GM12878 (cell line): Measurements from ENCODE around the gene RPE65. TPM values are rescaled to one million over a fixed set of nuclear protein-coding genes. Genes with fewer than 3 reads are reported as not detected.

Experiments used
- ATAC-seq: fragments of 200-7000 bp; cut with Tn5 transposase; 3 replicates; pipeline ENCODE4 v1.9.1; 2020; ENCODE audit warnings: mild to moderate bottlenecking, moderate library complexity
- BruUV-seq: library from RNA; stranded (reverse); fragments of 400-500 nt; replicated peaks from 2 replicates; lab custom pipeline; 2021; lab: Mats Ljungman, UMichigan
- CTCF ChIA-PET: fragments of 300-600 bp; sonication (Branson Sonifier 250); formaldehyde crosslinking; extraction: SDS; loops from one replicate; lab custom pipeline; 2021; ENCODE audit warnings: inconsistent platforms; lab: Yijun Ruan, JAX
- POLR2A ChIA-PET: fragments of 350-600 bp; formaldehyde crosslinking; extraction: SDS; loops from one replicate; lab custom pipeline; 2021; ENCODE audit warnings: inconsistent platforms; lab: Charles Lee
- RAD21 ChIA-PET: fragments of 300-600 bp; sonication (Branson Sonifier 250); formaldehyde crosslinking; loops from one replicate; lab custom pipeline; 2023; ENCODE audit warnings: antibody characterized with exemption; ENCODE audit not compliant: unreplicated experiment; lab: Charles Lee
- SMC1A ChIA-PET: fragments of 300-600 bp; sonication (Branson Sonifier 250); formaldehyde crosslinking; loops from one replicate; lab custom pipeline; 2023; ENCODE audit not compliant: unreplicated experiment, uncharacterized antibody; lab: Charles Lee
- DNase-seq: peaks from one replicate; pipeline ENCODE4 v3.0.0-alpha.2; 2011; ENCODE audit warnings: low read depth, low spot score
- FAIRE-seq: peaks from 3 replicates; lab custom pipeline; 2011; peaks lifted over from hg19 to GRCh38; lab: Jason Lieb, UNC
- H2AFZ ChIP-seq: 2 replicates; pipeline ENCODE4 v1.6.0; 2011; ENCODE audit warnings: low read depth, low read length, control low read depth; ENCODE audit not compliant: control insufficient read depth
- H3K27ac ChIP-seq: 2 replicates; pipeline ENCODE4 v1.5.1; 2011; ENCODE audit warnings: control low read depth; ENCODE audit not compliant: control insufficient read depth, insufficient read depth
- H3K27me3 ChIP-seq, 2 experiments: replicated peaks in 1 of 2; 2 replicates each; pipeline versions ENCODE4 v1.6.0 to v1.6.1; 2011; ENCODE audit warnings: low read length in 1 of 2; ENCODE audit not compliant: control insufficient read depth in 2 of 2, insufficient read depth in 2 of 2
- H3K36me3 ChIP-seq, 2 experiments: 2 replicates each; pipeline ENCODE4 v1.5.1; 2011; ENCODE audit warnings: low read length in 1 of 2; ENCODE audit not compliant: control insufficient read depth in 2 of 2, insufficient read depth in 2 of 2
- H3K4me1 ChIP-seq: 2 replicates; pipeline ENCODE4 v1.6.1; 2011; ENCODE audit warnings: mild to moderate bottlenecking, low read length, moderate library complexity, mixed read lengths; ENCODE audit not compliant: control insufficient read depth, insufficient read depth
- H3K4me2 ChIP-seq: 2 replicates; pipeline ENCODE4 v1.6.0; 2011; ENCODE audit warnings: control low read depth; ENCODE audit not compliant: control insufficient read depth, insufficient read depth
- H3K4me3 ChIP-seq: fragments of 200-600 bp; sonication (generic); 2 replicates; pipeline ENCODE4 v1.5.1; 2016
- H3K79me2 ChIP-seq: 2 replicates; pipeline ENCODE4 v1.6.0; 2011; ENCODE audit warnings: low read length; ENCODE audit not compliant: control insufficient read depth, insufficient read depth
- H3K9ac ChIP-seq: 2 replicates; pipeline ENCODE4 v1.8.0; 2011; ENCODE audit warnings: low read length, control low read depth, mixed read lengths; ENCODE audit not compliant: control insufficient read depth, insufficient read depth
- H3K9me3 ChIP-seq: replicated peaks from 3 replicates; pipeline ENCODE4 v1.5.1; 2011; ENCODE audit warnings: mild to moderate bottlenecking, low read length; ENCODE audit not compliant: control insufficient read depth, insufficient read depth
- H4K20me1 ChIP-seq: 2 replicates; pipeline ENCODE4 v1.6.0; 2011; ENCODE audit not compliant: control insufficient read depth, insufficient read depth
- EP300 ChIP-seq, 2 experiments: fragments of 150-350 bp in 1 of 2; IDR thresholded peaks; 2 replicates each; pipeline ENCODE4 v1.6.1; 2011 to 2012; ENCODE audit warnings: low read depth in 2 of 2, low read length in 2 of 2, borderline replicate concordance in 1 of 2, improper control_type of control experiment in 1 of 2, inconsistent platforms in 1 of 2; ENCODE audit not compliant: control insufficient read depth in 1 of 2
- MYB ChIP-seq: fragments of 150-350 bp; IDR thresholded peaks from 2 replicates; pipeline ENCODE4 v1.6.1; 2014; ENCODE audit warnings: mild to moderate bottlenecking, low read depth, low read length, borderline replicate concordance
- WGBS: methylation state at CpG from one replicate; pipeline ENCODE4 v1.1.6; 2016; ENCODE audit warnings: low lambda C conversion rate; ENCODE audit not compliant: insufficient replicate concordance, insufficient coverage; ENCODE audit errors: missing lambda C conversion rate; 5-methylcytosine and 5-hydroxymethylcytosine counted together
- in situ Hi-C: fragments of 300-500 bp; cut with MboI; formaldehyde crosslinking; loops from 9 replicates; pipeline ENCODE4 v1.14.3; 2018; ENCODE audit warnings: mixed read lengths
- intact Hi-C: fragments of 100-400 bp; cut with micrococcal nuclease; formaldehyde crosslinking; loops from one replicate; pipeline ENCODE4 v1.14.2; 2022; ENCODE audit not compliant: unreplicated experiment
- polyA plus RNA-seq, 11 experiments: library from polyadenylated mRNA; depleted of rRNA in 4 of 11; unstranded in 6 of 11; stranded (reverse) in 5 of 11; fragments of >200 nt; fragmentation: Nextera tagmentation in 4 of 11; fragmentation: Illumina TruSeq in 1 of 11; extraction: Ambion mirVana in 4 of 11; extraction: Trizol in 1 of 11; gene quantifications; 1 replicate in 1 of 11; 2 replicates in 10 of 11; pipeline versions ENCODE4 v1.2.1 to v1.2.3, GENCODE V29; 2011 to 2016; ENCODE audit warnings: inconsistent platforms in 2 of 11, missing spikeins in 2 of 11, low read depth in 1 of 11
- total RNA-seq, 4 experiments: library from RNA; depleted of rRNA in 3 of 4; stranded (reverse); fragments of >200 nt in 3 of 4; fragmentation: Illumina TruSeq in 1 of 4; extraction: Trizol in 1 of 4; gene quantifications; 2 replicates each; pipeline versions ENCODE4 v1.2.1 to v1.2.3, GENCODE V29; 2013 to 2021
- TF ChIP-seq, protein P1 (sequence below): fragments of 450-650 bp; IDR thresholded peaks from 2 replicates; pipeline ENCODE4 v1.6.1; 2017; ENCODE audit warnings: antibody characterized with exemption, mild to moderate bottlenecking, moderate library complexity

Gene RPE65
- total and polyA plus RNA-seq, 10 of the 15 experiments (the other 5 are each of a cell fraction or from before 2014, with no cell fraction given), result not detected

- SMC1A ChIA-PET, result no interaction called here
- CTCF ChIA-PET, result interaction anchor here (0.9 to 2.1 kb wide), 2 partner anchors 264 kb away, joined by 3 to 6 read pairs; no protein-coding TSS in a partner anchor
- no TSS peak for BruUV-seq
Measured at GRCh38 chr1:68384872-68385411, 64.8 kb downstream of the RPE65 start.

More at GRCh38 chr1:68384872-68385411, 64.8 kb downstream of the RPE65 start:
- H4K20me1 ChIP-seq, result no peaks in the 10 kb centered on the region
- intact Hi-C loops (no loop called here), in situ Hi-C loops (no loop called here)
- ATAC-seq (no peak), DNase-seq (no peak), FAIRE-seq (no peak)
- no peak overlapping the region for H3K27ac ChIP-seq
- POLR2A ChIA-PET, result no interaction called here
- no peak overlapping the region for H2AFZ ChIP-seq
- H3K9me3 ChIP-seq, result no peaks in the 10 kb centered on the region
- no peaks in the 10 kb centered on the region for H3K79me2 ChIP-seq
- no peak for TF ChIP-seq MYB
- TF ChIP-seq, protein P1, sequence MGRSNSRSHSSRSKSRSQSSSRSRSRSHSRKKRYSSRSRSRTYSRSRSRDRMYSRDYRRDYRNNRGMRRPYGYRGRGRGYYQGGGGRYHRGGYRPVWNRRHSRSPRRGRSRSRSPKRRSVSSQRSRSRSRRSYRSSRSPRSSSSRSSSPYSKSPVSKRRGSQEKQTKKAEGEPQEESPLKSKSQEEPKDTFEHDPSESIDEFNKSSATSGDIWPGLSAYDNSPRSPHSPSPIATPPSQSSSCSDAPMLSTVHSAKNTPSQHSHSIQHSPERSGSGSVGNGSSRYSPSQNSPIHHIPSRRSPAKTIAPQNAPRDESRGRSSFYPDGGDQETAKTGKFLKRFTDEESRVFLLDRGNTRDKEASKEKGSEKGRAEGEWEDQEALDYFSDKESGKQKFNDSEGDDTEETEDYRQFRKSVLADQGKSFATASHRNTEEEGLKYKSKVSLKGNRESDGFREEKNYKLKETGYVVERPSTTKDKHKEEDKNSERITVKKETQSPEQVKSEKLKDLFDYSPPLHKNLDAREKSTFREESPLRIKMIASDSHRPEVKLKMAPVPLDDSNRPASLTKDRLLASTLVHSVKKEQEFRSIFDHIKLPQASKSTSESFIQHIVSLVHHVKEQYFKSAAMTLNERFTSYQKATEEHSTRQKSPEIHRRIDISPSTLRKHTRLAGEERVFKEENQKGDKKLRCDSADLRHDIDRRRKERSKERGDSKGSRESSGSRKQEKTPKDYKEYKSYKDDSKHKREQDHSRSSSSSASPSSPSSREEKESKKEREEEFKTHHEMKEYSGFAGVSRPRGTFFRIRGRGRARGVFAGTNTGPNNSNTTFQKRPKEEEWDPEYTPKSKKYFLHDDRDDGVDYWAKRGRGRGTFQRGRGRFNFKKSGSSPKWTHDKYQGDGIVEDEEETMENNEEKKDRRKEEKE, result no peak
- no peak for TF ChIP-seq EP300 (IDR thresholded peaks at IDR 0.05; ENCODE audit: borderline replicate concordance in 1 of 2, control insufficient read depth in 1 of 2, low read depth in 2 of 2, low read length in 2 of 2)
- no peak overlapping the region for H3K4me3 ChIP-seq
- RAD21 ChIA-PET, result no interaction called here
- no peaks in the 10 kb centered on the region for H3K36me3 ChIP-seq
- H3K4me1 ChIP-seq, result no peaks in the 10 kb centered on the region
- WGBS, result 42% methylated on average over 2 of the region's 2 CpGs
- H3K9ac ChIP-seq, result no peak overlapping the region
- no peak overlapping the region for H3K4me2 ChIP-seq
- no peaks in the 10 kb centered on the region for H3K27me3 ChIP-seq
